ENCODE results near the gene C15orf62. TPM values are rescaled to one million over a fixed set of nuclear protein-coding genes. Genes with fewer than 3 reads are reported as not detected.

The C15orf62 gene
- total and polyA plus RNA-seq, 12 donors: 0.07 to 1.1 (median 0.36) TPM; not detected in 4

GRCh38 chr15:40785164-40785563, 15.4 kb downstream of the C15orf62 start:
- H3K9me3 ChIP-seq (replicated peaks in 1 of 3): no peaks in the 10 kb centered on the region
- peaks cover 0 to 12% of the 10 kb centered on the region in 2 donors for H3K4me1 ChIP-seq (replicated peaks in 1 of 2)
- 32 to 53% (median 42%) methylated on average over 3 of the region's 3 CpGs for WGBS, 4 donors
- peak overlapping the region in 2 of 5 donors; percentile 42 to 43 for H3K27ac ChIP-seq
- H3K4me3 ChIP-seq: no peak overlapping the region
- H3K36me3 ChIP-seq (replicated peaks in 1 of 2): no peaks in the 10 kb centered on the region
- TF ChIP-seq POLR2A (IDR thresholded peaks at IDR 0.05): no peak
- peak; percentile 12 to 57 (median 44) for TF ChIP-seq CTCF (IDR thresholded peaks at IDR 0.05)
- DNase-seq: peak in 1 of 7 donors; percentile 34
- H3K27me3 ChIP-seq: no peaks in the 10 kb centered on the region
- intact Hi-C loops (cut with DNase I): loop anchor here in 1 of 2 donors (10.0 kb wide), 1 partner anchor 110 kb away; the partner anchor contains the start of gene VPS18

- intact Hi-C loops (cut with DNase I): loop anchor here in 1 of 2 donors (10.0 kb wide), 1 partner anchor 109 kb away; the partner anchor contains the start of gene VPS18
- Histone ChIP-seq H3K27me3 (no peaks in the 10 kb centered on the region), H3K4me3 (no peak overlapping the region), H3K27ac (peak overlapping the region in 2 of 5 donors; percentile 42 to 43), H3K9me3 (replicated peaks in 1 of 3) (no peaks in the 10 kb centered on the region), H3K4me1 (replicated peaks in 1 of 2) (peaks cover 0 to 18% of the 10 kb centered on the region in 2 donors), H3K36me3 (replicated peaks in 1 of 2) (no peaks in the 10 kb centered on the region)
- TF ChIP-seq CTCF (IDR thresholded peaks at IDR 0.05): no peak
- TF ChIP-seq POLR2A (IDR thresholded peaks at IDR 0.05): no peak
- DNase-seq: no peak
- 92 to 100% (median 98%) methylated on average over 2 of the region's 2 CpGs for WGBS, 4 donors
Measured at GRCh38 chr15:40785814-40786213, 16.0 kb downstream of the C15orf62 start.

GRCh38 chr15:40787344-40787841, 17.6 kb downstream of the C15orf62 start:
- Histone ChIP-seq H3K4me1 (replicated peaks in 1 of 2) (peaks cover 0 to 20% of the 10 kb centered on the region in 2 donors), H3K27me3 (no peaks in the 10 kb centered on the region), H3K4me3 (no peak overlapping the region), H3K27ac (no peak overlapping the region), H3K36me3 (replicated peaks in 1 of 2) (no peaks in the 10 kb centered on the region), H3K9me3 (replicated peaks in 1 of 3) (no peaks in the 10 kb centered on the region)
- no peak for TF ChIP-seq POLR2A (IDR thresholded peaks at IDR 0.05)
- TF ChIP-seq CTCF (IDR thresholded peaks at IDR 0.05): no peak
- DNase-seq: no peak
- intact Hi-C loops (cut with DNase I): loop anchor here in 1 of 2 donors (10.0 kb wide), 1 partner anchor 107 kb away; the partner anchor contains the start of gene VPS18
- 41 to 72% (median 45%) methylated on average over 3 to 4 of the region's 4 CpGs for WGBS, 4 donors

- DNase-seq: no peak
- H3K27me3 ChIP-seq: no peaks in the 10 kb centered on the region
- H3K36me3 ChIP-seq (replicated peaks in 1 of 2): no peaks in the 10 kb centered on the region
- no peak overlapping the region for H3K4me3 ChIP-seq
- intact Hi-C loops (cut with DNase I): loop anchor here in 1 of 2 donors (10.0 kb wide), 1 partner anchor 107 kb away; the partner anchor contains the start of gene VPS18
- 78 to 90% (median 80%) methylated on average over 6 of the region's 6 CpGs for WGBS, 4 donors
- no peaks in the 10 kb centered on the region for H3K9me3 ChIP-seq (replicated peaks in 1 of 3)
- no peak overlapping the region for H3K27ac ChIP-seq
- TF ChIP-seq POLR2A (IDR thresholded peaks at IDR 0.05): no peak
- TF ChIP-seq CTCF (IDR thresholded peaks at IDR 0.05): no peak
- H3K4me1 ChIP-seq (replicated peaks in 1 of 2): peaks cover 0 to 20% of the 10 kb centered on the region in 2 donors
Measured at GRCh38 chr15:40787991-40788390, 18.2 kb downstream of the C15orf62 start.

All from adrenal gland (tissue), 12 donors.